WERI-Rb-1 (cell line): Measurements from ENCODE around the gene RPS6KA6.
"Not testable (repeated sequence)": the region's sequence is repeated elsewhere in the genome, so short reads cannot be mapped to it uniquely, and the experiment has no call there.

ENCODE experiments used
- DNase-seq: peaks from one replicate; pipeline ENCODE4 v3.0.0-alpha.2; 2020
- H3K27ac ChIP-seq: fragments of 250-450 bp; sonication (Bioruptor Pico); 2 replicates; pipeline ENCODE4 v1.5.1; 2020; ENCODE audit warnings: mild to moderate bottlenecking, moderate library complexity
- H3K27me3 ChIP-seq: fragments of 250-450 bp; sonication (Bioruptor Pico); 2 replicates; pipeline ENCODE4 v1.5.1; 2021; ENCODE audit warnings: mild to moderate bottlenecking, low read depth, moderate library complexity; ENCODE audit not compliant: insufficient read depth, severe bottlenecking
- H3K36me3 ChIP-seq: fragments of 250-450 bp; sonication (Bioruptor Pico); 2 replicates; pipeline ENCODE4 v1.5.1; 2020; ENCODE audit warnings: mild to moderate bottlenecking, moderate library complexity
- H3K4me3 ChIP-seq: 2 replicates; pipeline ENCODE4 v1.5.1; 2011; ENCODE audit warnings: low read depth, mild to moderate bottlenecking, control low read depth, low read length
- H3K9me3 ChIP-seq: fragments of 250-450 bp; sonication (Bioruptor Pico); 2 replicates; pipeline ENCODE4 v1.5.1; 2021; ENCODE audit warnings: mild to moderate bottlenecking, moderate library complexity; ENCODE audit not compliant: severe bottlenecking
- CTCF ChIP-seq: IDR thresholded peaks from 2 replicates; pipeline ENCODE4 v1.5.1; 2011; ENCODE audit warnings: low read depth, mild to moderate bottlenecking, control low read depth, inconsistent platforms, low read length

The RPS6KA6 gene

GRCh38 chrX:84108584-84108983, 79.4 kb downstream of the RPS6KA6 start:
- Histone ChIP-seq H3K27me3 (no peaks in the 10 kb centered on the region), H3K36me3 (no peaks in the 10 kb centered on the region), H3K9me3 (no peaks in the 10 kb centered on the region), H3K27ac (no peak overlapping the region), H3K4me3 (no peak overlapping the region)
- TF ChIP-seq CTCF = no peak
- no peak for DNase-seq

- no peaks in the 10 kb centered on the region for H3K27me3 ChIP-seq
- TF ChIP-seq CTCF = no peak
- H3K4me3 ChIP-seq = no peak overlapping the region
- no peak for DNase-seq
- no peaks in the 10 kb centered on the region for H3K9me3 ChIP-seq
- no peak overlapping the region for H3K27ac ChIP-seq
- no peaks in the 10 kb centered on the region for H3K36me3 ChIP-seq
Observed at GRCh38 chrX:84099120-84099519, 88.9 kb downstream of the RPS6KA6 start.

GRCh38 chrX:84079479-84080197, 108.4 kb downstream of the RPS6KA6 start:
- H3K4me3 ChIP-seq, H3K36me3 ChIP-seq, H3K9me3 ChIP-seq, DNase-seq, H3K27ac ChIP-seq, H3K27me3 ChIP-seq: not testable (repeated sequence)

GRCh38 chrX:84078991-84079390, 109.0 kb downstream of the RPS6KA6 start:
- no peak overlapping the region for H3K4me3 ChIP-seq
- no peak for DNase-seq
- TF ChIP-seq CTCF = no peak
- H3K36me3 ChIP-seq = no peaks in the 10 kb centered on the region
- H3K9me3 ChIP-seq = peaks cover 7% of the 10 kb centered on the region
- H3K27ac ChIP-seq = no peak overlapping the region
- no peaks in the 10 kb centered on the region for H3K27me3 ChIP-seq

GRCh38 chrX:84064814-84065213, 123.2 kb downstream of the RPS6KA6 start:
- no peak overlapping the region for H3K27ac ChIP-seq
- H3K36me3 ChIP-seq = no peaks in the 10 kb centered on the region
- no peak overlapping the region for H3K4me3 ChIP-seq
- H3K9me3 ChIP-seq = no peaks in the 10 kb centered on the region
- no peak for TF ChIP-seq CTCF
- peaks cover 4% of the 10 kb centered on the region for H3K27me3 ChIP-seq
- no peak for DNase-seq

GRCh38 chrX:84064164-84064563, 123.8 kb downstream of the RPS6KA6 start:
- Histone ChIP-seq H3K4me3 (no peak overlapping the region), H3K27ac (no peak overlapping the region), H3K27me3 (no peaks in the 10 kb centered on the region), H3K9me3 (no peaks in the 10 kb centered on the region), H3K36me3 (no peaks in the 10 kb centered on the region)
- no peak for DNase-seq
- TF ChIP-seq CTCF = no peak
